ENCODE data around the gene POGLUT2. TPM values are rescaled to one million over a fixed set of nuclear protein-coding genes. Genes with fewer than 3 reads are reported as not detected.
A peak's percentile ranks its signal among the peaks of the same experiment; 100 is the strongest.

POGLUT2 gene
- total RNA-seq, 1 donor, result 15.9 TPM

DNA sequence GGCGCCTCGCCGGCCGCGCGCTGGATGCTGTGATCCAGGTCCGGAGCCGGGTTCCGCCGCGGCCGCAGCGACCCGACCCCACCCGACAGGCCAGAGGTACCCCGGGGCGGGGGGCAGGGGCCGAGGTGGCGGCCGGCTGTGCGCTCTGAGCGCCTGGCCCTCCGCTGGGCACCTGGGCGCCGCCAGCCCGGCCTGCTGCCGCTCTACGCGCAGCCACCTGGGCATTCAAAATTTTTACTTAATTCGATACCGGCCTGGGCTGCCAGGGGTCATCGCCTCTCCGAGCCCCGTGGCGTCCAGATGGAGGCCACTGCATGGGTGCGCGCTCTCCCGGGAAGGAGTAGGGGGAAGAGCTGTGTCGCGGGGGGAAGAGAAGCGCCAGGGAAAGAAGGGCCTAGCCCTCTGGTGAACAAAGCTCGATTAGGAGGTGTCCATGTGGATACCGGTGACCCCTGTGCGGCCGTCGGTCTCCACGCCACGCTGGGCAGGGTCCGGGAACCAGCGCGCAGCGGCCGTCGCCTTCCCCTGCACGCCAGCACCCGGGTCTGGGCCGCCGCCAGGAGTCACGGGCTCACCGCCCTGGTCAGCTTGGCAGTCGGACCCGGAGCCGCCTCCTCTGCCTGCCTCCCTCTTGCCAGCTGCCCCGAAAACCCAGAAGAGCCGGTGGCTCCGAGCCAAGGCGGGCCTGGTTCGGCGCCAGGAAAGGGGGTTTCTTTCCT is 809 bp upstream of the POGLUT2 start:
- peak overlapping the region; percentile 54 for H3K27ac ChIP-seq (ENCODE audit: low read depth, low read length)
- peak overlapping the region; percentile 94 for H3K4me3 ChIP-seq (ENCODE audit: insufficient read depth, low read length)
- peak overlapping the region; percentile 97 for H3K4me2 ChIP-seq (ENCODE audit: insufficient read depth, low read length)
- H4K20me1 ChIP-seq (ENCODE audit: insufficient read depth, low read length), result no peaks in the 10 kb centered on the region
- peak overlapping the region; percentile 99 for H2AFZ ChIP-seq (ENCODE audit: low read length)
- TF ChIP-seq, protein P1, sequence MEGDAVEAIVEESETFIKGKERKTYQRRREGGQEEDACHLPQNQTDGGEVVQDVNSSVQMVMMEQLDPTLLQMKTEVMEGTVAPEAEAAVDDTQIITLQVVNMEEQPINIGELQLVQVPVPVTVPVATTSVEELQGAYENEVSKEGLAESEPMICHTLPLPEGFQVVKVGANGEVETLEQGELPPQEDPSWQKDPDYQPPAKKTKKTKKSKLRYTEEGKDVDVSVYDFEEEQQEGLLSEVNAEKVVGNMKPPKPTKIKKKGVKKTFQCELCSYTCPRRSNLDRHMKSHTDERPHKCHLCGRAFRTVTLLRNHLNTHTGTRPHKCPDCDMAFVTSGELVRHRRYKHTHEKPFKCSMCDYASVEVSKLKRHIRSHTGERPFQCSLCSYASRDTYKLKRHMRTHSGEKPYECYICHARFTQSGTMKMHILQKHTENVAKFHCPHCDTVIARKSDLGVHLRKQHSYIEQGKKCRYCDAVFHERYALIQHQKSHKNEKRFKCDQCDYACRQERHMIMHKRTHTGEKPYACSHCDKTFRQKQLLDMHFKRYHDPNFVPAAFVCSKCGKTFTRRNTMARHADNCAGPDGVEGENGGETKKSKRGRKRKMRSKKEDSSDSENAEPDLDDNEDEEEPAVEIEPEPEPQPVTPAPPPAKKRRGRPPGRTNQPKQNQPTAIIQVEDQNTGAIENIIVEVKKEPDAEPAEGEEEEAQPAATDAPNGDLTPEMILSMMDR (IDR thresholded peaks at IDR 0.05; ENCODE audit: extremely low read depth, low read depth, low read length), result no peak
- no peaks in the 10 kb centered on the region for H3K9me3 ChIP-seq (ENCODE audit: low read depth, low read length)
- peaks cover 74% of the 10 kb centered on the region for H3K79me2 ChIP-seq (ENCODE audit: insufficient read depth, low read length)
- H3K4me1 ChIP-seq (ENCODE audit: insufficient read depth, low read length), result peaks cover 8% of the 10 kb centered on the region
- no peaks in the 10 kb centered on the region for H3K27me3 ChIP-seq (ENCODE audit: insufficient read depth, low read length)
- H3K36me3 ChIP-seq (ENCODE audit: insufficient read depth, low read length), result peaks cover 3% of the 10 kb centered on the region
- peak; percentile 85 for DNase-seq (ENCODE audit: insufficient read length, low spot score, missing footprints)

DNA sequence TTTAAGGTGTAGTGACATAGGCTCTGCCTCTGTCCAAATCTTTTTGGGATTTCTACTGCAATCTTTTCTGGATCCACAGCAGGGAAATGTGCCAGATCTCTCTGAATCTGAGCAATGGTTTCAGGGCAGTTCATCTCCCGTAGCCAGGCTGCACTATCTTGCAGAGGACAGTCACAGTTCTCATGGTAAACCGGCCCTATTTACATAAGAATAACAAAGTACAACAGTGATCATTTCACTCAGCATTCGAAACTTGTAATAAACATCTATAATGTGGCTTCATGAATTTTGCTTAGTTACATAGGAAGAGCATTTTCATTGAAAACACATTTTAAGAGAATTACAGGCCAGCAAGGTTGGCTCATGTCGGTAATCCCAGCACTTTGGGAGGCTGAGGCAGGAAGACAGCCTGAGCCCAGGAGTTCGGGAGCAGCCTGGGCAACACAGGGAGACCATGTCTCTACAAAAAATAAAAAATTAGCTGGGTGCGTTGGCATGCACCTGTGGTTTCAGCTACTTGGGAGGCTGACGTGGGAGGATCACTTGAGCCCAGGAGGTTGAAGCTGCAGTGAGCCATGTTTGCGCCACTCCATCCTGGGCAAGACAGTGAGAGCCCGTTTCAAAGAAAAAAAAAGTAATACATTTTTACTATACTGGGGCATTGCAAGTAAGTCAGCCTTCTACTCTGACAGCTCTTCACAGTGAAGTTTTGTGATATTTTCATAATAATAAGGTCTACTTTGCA is 5.0 kb downstream of the POGLUT2 start:
- Histone ChIP-seq H3K4me1 (ENCODE audit: insufficient read depth, low read length) (peaks cover 4% of the 10 kb centered on the region), H3K36me3 (ENCODE audit: insufficient read depth, low read length) (peaks cover 20% of the 10 kb centered on the region), H4K20me1 (ENCODE audit: insufficient read depth, low read length) (no peaks in the 10 kb centered on the region), H3K79me2 (ENCODE audit: insufficient read depth, low read length) (peaks cover 18% of the 10 kb centered on the region), H2AFZ (ENCODE audit: low read length) (no peak overlapping the region), H3K4me3 (ENCODE audit: insufficient read depth, low read length) (no peak overlapping the region), H3K9me3 (ENCODE audit: low read depth, low read length) (no peaks in the 10 kb centered on the region), H3K27ac (ENCODE audit: low read depth, low read length) (no peak overlapping the region), H3K27me3 (ENCODE audit: insufficient read depth, low read length) (no peaks in the 10 kb centered on the region), H3K4me2 (ENCODE audit: insufficient read depth, low read length) (no peak overlapping the region)
- no peak for DNase-seq (ENCODE audit: insufficient read length, low spot score, missing footprints)
- TF ChIP-seq, protein P1 (IDR thresholded peaks at IDR 0.05; ENCODE audit: extremely low read depth, low read depth, low read length), result no peak

DNA sequence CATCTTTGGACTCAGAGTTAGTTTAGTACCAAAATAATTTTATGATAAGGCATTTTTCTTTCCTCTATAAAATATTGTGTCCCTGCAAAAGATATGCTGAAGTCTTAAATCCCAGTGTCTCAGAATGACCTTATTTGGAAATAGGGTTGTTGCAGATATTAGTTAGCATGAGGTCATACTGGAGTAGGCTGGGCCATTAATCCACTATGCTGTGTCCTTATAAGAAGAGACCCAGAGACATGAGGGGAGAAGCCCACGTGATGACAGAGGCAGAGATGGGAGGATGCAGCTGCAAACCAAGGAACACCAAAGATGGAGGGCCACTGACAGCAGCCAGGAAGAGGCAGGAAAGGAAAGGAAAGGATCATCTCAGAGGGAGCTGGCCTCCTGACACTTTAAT is 6.4 kb downstream of the POGLUT2 start:
- peak; percentile 6 for DNase-seq (ENCODE audit: insufficient read length, low spot score, missing footprints)
- no peak overlapping the region for H3K4me2 ChIP-seq (ENCODE audit: insufficient read depth, low read length)
- TF ChIP-seq, protein P1 (IDR thresholded peaks at IDR 0.05; ENCODE audit: extremely low read depth, low read depth, low read length), result no peak
- no peak overlapping the region for H2AFZ ChIP-seq (ENCODE audit: low read length)
- H3K36me3 ChIP-seq (ENCODE audit: insufficient read depth, low read length), result peaks cover 26% of the 10 kb centered on the region
- H3K27ac ChIP-seq (ENCODE audit: low read depth, low read length), result no peak overlapping the region
- no peaks in the 10 kb centered on the region for H3K9me3 ChIP-seq (ENCODE audit: low read depth, low read length)
- H4K20me1 ChIP-seq (ENCODE audit: insufficient read depth, low read length), result no peaks in the 10 kb centered on the region
- H3K79me2 ChIP-seq (ENCODE audit: insufficient read depth, low read length), result peaks cover 6% of the 10 kb centered on the region
- no peak overlapping the region for H3K4me3 ChIP-seq (ENCODE audit: insufficient read depth, low read length)
- H3K4me1 ChIP-seq (ENCODE audit: insufficient read depth, low read length), result no peaks in the 10 kb centered on the region
- no peaks in the 10 kb centered on the region for H3K27me3 ChIP-seq (ENCODE audit: insufficient read depth, low read length)

DNA sequence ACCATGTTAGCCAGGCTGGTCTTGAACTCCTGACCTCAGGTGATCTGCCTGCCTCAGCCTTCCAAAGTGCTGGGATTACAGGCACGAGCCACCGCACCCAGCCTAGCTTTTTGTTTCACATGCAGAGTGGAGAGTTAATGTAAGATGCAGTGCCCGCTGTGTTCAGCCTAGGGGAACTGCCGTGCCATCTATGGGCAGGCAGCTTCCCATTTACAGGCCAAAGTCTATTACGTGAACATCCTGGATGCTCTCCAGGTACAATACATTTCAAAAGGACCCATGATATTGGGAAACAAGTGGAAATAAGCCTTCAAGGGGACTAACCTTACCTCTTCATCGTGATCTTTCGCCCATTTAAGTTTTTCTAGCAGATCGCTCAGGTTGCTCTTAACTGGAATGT is 10.1 kb downstream of the POGLUT2 start:
- Histone ChIP-seq H3K4me2 (ENCODE audit: insufficient read depth, low read length) (no peak overlapping the region), H3K27ac (ENCODE audit: low read depth, low read length) (no peak overlapping the region), H3K36me3 (ENCODE audit: insufficient read depth, low read length) (peaks cover 32% of the 10 kb centered on the region), H2AFZ (ENCODE audit: low read length) (no peak overlapping the region), H3K9me3 (ENCODE audit: low read depth, low read length) (no peaks in the 10 kb centered on the region), H3K4me3 (ENCODE audit: insufficient read depth, low read length) (no peak overlapping the region), H3K79me2 (ENCODE audit: insufficient read depth, low read length) (no peaks in the 10 kb centered on the region), H3K4me1 (ENCODE audit: insufficient read depth, low read length) (no peaks in the 10 kb centered on the region), H3K27me3 (ENCODE audit: insufficient read depth, low read length) (no peaks in the 10 kb centered on the region), H4K20me1 (ENCODE audit: insufficient read depth, low read length) (no peaks in the 10 kb centered on the region)
- TF ChIP-seq, protein P1 (IDR thresholded peaks at IDR 0.05; ENCODE audit: extremely low read depth, low read depth, low read length), result no peak
- DNase-seq (ENCODE audit: insufficient read length, low spot score, missing footprints), result no peak

Data from osteoblast (primary cell).